Type B pancreatic cell (in vitro differentiated cells): ENCODE data around the gene LRRC32. TPM values are rescaled to one million over a fixed set of nuclear protein-coding genes. Genes with fewer than 3 reads are reported as not detected.

ENCODE experiments used
- DNase-seq: peaks from one replicate; pipeline ENCODE4 v3.0.0; 2021; ENCODE audit warnings: mixed read lengths; ENCODE audit not compliant: unreplicated experiment; ENCODE audit errors: extremely low spot score
- H3K27ac Mint-ChIP-seq: 2 replicates; pipeline ENCODE4 v1.8.0; 2021; ENCODE audit warnings: mild to moderate bottlenecking, mixed read lengths
- H3K27me3 Mint-ChIP-seq: 2 replicates; pipeline ENCODE4 v1.8.0; 2021; ENCODE audit warnings: mixed read lengths
- H3K36me3 Mint-ChIP-seq: 2 replicates; pipeline ENCODE4 v1.8.0; 2021; ENCODE audit warnings: mixed read lengths
- H3K4me1 Mint-ChIP-seq: one replicate; pipeline ENCODE4 v1.8.0; 2021; ENCODE audit warnings: mixed read lengths; ENCODE audit not compliant: unreplicated experiment
- H3K4me3 Mint-ChIP-seq: 2 replicates; pipeline ENCODE4 v1.8.0; 2021; ENCODE audit warnings: mild to moderate bottlenecking, mixed read lengths
- H3K9me3 Mint-ChIP-seq: 2 replicates; pipeline ENCODE4 v1.8.0; 2021; ENCODE audit warnings: mixed read lengths
- total RNA-seq: library from RNA; stranded (reverse); gene quantifications from 2 replicates; pipeline ENCODE4 v1.2.1, GENCODE V29; 2021; ENCODE audit warnings: low replicate concordance
- TF ChIP-seq, protein P1 (sequence below): fragments of 200-600 bp; sonication (generic); conservative IDR thresholded peaks from 2 replicates; pipeline ENCODE4 v1.5.0; 2021; ENCODE audit warnings: antibody characterized with exemption, mild to moderate bottlenecking

Gene LRRC32
- total RNA-seq, 1 donor from 2014 or later, result 4.3 TPM

- no peak for DNase-seq
- Mint-ChIP-seq H3K9me3 (no peaks in the 10 kb centered on the region), H3K27me3 (no peaks in the 10 kb centered on the region), H3K4me1 (no peaks in the 10 kb centered on the region), H3K4me3 (no peak overlapping the region), H3K27ac (no peak overlapping the region), H3K36me3 (no peaks in the 10 kb centered on the region)
- TF ChIP-seq, protein P1, sequence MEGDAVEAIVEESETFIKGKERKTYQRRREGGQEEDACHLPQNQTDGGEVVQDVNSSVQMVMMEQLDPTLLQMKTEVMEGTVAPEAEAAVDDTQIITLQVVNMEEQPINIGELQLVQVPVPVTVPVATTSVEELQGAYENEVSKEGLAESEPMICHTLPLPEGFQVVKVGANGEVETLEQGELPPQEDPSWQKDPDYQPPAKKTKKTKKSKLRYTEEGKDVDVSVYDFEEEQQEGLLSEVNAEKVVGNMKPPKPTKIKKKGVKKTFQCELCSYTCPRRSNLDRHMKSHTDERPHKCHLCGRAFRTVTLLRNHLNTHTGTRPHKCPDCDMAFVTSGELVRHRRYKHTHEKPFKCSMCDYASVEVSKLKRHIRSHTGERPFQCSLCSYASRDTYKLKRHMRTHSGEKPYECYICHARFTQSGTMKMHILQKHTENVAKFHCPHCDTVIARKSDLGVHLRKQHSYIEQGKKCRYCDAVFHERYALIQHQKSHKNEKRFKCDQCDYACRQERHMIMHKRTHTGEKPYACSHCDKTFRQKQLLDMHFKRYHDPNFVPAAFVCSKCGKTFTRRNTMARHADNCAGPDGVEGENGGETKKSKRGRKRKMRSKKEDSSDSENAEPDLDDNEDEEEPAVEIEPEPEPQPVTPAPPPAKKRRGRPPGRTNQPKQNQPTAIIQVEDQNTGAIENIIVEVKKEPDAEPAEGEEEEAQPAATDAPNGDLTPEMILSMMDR, result no peak
Measured at GRCh38 chr11:76716268-76716667, 45.7 kb upstream of the LRRC32 start.

GRCh38 chr11:76714493-76714892 is 43.9 kb upstream of the LRRC32 start:
- TF ChIP-seq, protein P1, result no peak
- DNase-seq, result no peak
- H3K27me3 Mint-ChIP-seq, result no peaks in the 10 kb centered on the region
- H3K36me3 Mint-ChIP-seq, result no peaks in the 10 kb centered on the region
- H3K9me3 Mint-ChIP-seq, result no peaks in the 10 kb centered on the region
- no peak overlapping the region for H3K4me3 Mint-ChIP-seq
- H3K27ac Mint-ChIP-seq, result no peak overlapping the region
- H3K4me1 Mint-ChIP-seq, result no peaks in the 10 kb centered on the region

GRCh38 chr11:76713499-76713898 is 43.0 kb upstream of the LRRC32 start:
- Mint-ChIP-seq H3K9me3 (no peaks in the 10 kb centered on the region), H3K27ac (no peak overlapping the region), H3K4me1 (no peaks in the 10 kb centered on the region), H3K36me3 (no peaks in the 10 kb centered on the region), H3K4me3 (no peak overlapping the region), H3K27me3 (no peaks in the 10 kb centered on the region)
- DNase-seq, result no peak
- TF ChIP-seq, protein P1, result no peak

- Mint-ChIP-seq H3K9me3 (no peaks in the 10 kb centered on the region), H3K27ac (no peak overlapping the region), H3K4me1 (no peaks in the 10 kb centered on the region), H3K36me3 (no peaks in the 10 kb centered on the region), H3K27me3 (peaks cover 3% of the 10 kb centered on the region), H3K4me3 (no peak overlapping the region)
- DNase-seq, result no peak
- TF ChIP-seq, protein P1, result no peak
Measured at GRCh38 chr11:76712125-76712524, 41.6 kb upstream of the LRRC32 start.

DNA sequence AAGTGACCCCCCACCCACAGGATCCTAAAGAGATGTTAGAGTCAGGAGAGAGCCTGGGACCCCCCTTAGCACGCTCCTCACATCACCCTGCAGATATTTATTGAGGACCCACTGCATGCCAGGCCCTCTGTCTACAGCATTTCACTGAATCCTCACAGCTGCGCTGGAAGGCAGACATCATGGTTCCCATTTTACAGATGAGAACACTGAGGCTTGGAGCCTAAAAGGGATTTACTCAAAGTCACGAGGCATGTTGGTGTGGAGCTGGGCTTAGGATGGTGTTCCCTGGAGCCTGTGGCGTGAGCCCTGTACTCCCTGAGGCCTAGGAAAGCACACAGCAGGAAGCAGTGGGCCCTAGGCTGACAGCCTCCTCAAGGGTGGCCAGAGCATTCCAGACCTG is 39.2 kb upstream of the LRRC32 start:
- no peaks in the 10 kb centered on the region for H3K36me3 Mint-ChIP-seq
- TF ChIP-seq, protein P1, result no peak
- no peak overlapping the region for H3K27ac Mint-ChIP-seq
- no peaks in the 10 kb centered on the region for H3K4me1 Mint-ChIP-seq
- no peaks in the 10 kb centered on the region for H3K9me3 Mint-ChIP-seq
- no peak for DNase-seq
- H3K27me3 Mint-ChIP-seq, result peaks cover 3% of the 10 kb centered on the region
- no peak overlapping the region for H3K4me3 Mint-ChIP-seq
